ENCODE measurements around the gene CMTM7.

Gene CMTM7

DNA sequence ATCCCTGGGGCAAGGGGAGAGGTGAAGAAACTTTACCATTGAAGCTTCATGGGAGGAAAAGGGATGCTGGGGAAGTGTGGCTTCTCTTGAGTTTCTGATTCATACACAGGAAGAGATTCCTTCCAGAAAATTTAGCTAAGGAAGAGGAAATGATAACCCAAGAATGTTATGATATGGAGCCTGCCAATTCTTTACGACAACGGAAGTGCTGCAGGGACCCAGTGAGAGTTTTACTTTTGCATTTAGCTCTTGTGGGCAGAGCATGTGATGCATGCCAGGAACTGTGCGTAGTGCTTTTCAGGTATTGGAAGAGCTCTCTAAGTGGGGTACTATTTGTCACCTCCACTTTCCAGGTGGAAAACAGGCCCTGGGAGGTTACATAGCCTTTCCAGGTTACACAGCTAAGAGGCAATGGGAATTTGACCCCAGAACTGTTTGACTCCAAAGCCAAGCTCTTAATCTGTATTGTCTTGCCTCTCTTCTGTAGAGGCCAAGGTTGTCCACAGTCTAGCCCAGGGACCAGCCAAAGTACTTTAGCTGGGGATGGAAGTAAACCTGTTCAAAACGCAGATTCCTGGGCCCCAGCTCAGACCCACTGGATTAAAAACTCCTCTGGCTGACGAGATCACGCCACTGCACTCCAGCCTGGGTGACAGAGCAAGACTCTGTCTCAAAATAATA lies 23.0 kb downstream of the CMTM7 start:
- DNase-seq: no peak

DNA sequence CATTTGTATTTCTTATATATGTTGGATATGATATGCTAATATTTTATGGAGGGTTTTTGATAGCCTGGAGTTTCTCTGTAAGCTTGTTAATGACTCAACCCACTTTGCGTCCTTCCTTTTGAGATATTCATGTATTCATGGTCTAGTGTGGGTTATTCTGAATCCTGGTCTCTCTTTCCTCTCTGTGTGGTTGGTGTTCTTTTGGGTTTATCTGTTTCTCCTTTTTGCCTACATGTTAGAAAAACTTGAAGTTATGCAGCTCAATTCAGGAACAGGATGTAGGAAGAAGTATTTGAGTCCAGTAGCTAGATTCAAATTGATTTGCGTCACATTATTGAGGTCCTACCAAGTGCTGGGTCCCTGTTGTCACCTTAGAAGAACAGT lies 28.1 kb downstream of the CMTM7 start:
- no peak for DNase-seq

GRCh38 chr3:32420126-32421038 lies 28.7 kb downstream of the CMTM7 start:
- peak; percentile 42 to 44 for DNase-seq

DNA sequence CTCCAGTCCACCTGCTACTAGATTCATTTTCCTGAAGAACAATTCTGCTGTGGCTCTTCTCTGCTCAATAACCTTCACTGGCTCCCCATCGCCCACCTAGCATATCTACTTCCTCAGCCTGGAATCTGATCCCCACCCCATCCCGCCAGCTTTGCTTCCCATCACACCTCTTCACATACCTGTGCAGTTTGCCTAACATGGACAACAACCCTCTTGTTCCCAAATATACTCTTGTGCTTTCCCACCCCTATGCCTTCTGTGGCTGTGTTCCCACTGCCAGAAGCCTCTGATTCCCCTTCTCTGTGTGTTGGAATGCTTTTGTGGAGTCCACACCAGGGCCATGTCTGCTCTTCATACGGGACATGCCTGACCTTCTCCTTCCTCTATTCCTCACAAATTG lies 29.5 kb downstream of the CMTM7 start:
- no peak for DNase-seq

DNA sequence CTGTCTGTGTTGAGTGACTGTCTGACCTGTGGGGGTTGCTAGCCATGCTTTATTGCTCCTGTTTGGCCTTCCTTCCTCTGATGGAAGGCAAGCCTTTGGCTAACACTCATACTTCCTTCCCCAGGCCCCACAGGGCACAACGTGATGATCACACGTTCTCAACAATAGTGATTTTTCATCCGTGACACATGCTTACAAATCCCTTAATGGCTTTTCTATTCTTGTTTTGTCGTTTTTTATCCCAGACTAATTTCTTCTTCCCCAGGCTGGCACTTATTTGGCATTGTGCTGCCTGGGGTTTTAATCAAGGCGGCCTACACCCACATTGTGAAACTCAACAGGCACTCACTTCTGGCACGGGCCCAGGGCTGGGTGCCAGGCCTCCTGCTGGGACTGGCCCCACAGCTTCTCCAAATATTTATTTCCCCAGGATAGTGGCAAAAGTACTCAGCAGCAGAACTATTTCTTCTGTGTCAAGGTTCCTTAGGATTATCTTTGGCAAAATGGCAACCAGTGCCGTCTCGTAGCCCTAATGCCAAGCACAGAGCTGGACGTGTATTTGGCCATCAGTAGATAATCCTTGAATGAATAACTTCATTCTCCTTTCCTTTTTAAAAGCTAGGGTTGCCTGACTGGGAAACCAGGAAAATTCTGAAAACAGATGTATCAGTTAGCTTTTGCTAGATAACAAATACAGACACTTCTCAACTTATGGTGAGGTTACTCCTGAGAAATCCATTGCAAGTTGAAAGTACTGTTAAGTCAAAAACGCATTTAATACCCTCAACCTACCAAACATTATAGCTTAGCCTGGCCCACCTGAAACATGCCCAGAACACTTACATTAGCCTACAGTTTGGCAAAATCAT lies 30.6 kb downstream of the CMTM7 start:
- no peak for DNase-seq

DNA sequence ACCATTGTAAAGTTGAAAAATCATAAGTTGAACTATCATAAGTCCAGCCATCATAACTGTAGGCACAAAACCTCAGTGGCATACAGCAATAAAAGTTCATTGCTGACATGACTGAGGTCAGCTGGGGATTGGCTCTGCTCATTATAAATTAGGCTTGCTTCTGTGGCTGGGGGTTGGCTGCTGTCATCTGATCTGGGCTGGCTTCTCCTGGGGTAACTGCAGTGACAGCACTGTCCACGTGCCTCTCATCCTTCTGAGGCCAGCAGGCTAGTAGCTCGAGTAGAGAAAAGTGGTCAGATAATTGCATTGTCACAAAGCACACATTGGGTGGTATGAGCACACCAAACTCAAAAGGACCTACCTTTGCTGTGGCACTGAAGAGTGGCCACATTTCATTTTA lies 31.3 kb downstream of the CMTM7 start:
- DNase-seq: no peak

- no peak for DNase-seq
These were observed 31.9 kb downstream of the CMTM7 start for GRCh38 chr3:32423534-32423933.

GRCh38 chr3:32423956-32424557 lies 32.4 kb downstream of the CMTM7 start:
- DNase-seq: no peak

- DNase-seq: peak in 1 of 2 donors; percentile 14
These were observed 33.1 kb downstream of the CMTM7 start for GRCh38 chr3:32424581-32425250.

DNA sequence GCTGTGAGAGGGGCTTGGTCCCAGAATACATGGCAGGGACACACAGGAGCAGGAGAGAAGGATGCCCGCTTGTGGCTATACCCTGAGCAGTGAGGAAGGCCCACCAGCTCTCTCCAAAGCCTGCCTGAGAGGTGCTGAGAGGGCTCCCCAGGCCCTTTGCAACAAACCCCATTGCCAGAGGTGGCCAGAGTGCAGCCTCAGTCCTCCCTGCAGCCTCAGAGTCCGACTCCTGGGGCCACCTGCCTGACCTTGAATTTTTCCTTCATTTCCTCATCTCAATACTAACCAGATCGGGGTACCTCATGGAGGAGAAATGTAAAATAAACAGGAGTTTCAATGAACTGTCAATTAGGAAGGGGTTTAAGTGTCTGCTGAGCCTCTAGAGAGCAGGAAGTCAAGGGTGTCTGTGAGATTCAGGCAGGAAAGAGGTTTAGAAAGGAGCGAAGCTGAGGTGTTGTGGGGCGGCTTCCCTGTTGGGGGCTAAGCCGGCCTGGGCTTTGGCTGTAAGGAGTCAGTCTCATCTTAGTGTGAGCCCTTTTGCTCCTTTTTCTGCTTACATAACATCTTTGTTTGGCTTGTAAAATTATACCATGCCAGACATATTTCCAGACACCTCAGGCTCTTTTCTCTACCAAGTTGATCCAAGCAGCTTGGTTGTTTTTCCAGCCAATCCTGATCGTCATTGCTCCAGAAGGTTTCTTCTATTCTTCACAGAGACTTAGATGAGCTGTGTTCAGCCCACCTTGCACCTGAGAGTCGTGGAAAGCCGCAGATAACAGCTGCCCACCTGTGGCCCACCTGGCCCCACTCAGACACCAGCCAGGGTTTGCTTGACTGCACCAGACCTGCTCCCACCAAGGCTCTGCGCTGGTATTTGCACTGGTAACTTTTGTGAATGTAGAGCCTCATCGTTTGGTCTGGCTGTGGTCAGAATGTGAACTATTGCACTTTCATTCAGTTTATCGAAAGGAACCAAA lies 36.7 kb downstream of the CMTM7 start:
- peak in 1 of 2 donors; percentile 36 for DNase-seq

- no peak for DNase-seq
These were observed 39.2 kb downstream of the CMTM7 start for GRCh38 chr3:32430900-32431299.

DNA sequence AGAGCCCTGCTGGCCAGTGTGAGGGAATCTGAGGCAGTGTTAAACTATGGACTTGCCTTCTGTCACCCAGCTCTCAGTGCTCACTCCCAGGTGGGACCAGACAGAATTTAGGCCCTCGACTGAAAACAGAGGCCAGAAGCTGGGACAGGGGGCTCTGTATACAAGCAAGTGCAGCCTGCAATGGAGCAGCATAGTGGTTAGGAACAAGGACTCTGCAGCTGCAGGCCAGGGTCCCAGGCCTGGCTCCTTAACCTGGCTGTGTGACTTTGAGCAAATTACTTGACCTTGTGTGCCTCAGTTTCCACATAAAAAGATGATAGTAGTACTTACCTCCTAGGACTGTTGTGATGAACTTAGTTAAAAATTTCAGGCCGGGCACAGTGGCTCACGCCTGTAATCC lies 39.8 kb downstream of the CMTM7 start:
- no peak for DNase-seq

DNA sequence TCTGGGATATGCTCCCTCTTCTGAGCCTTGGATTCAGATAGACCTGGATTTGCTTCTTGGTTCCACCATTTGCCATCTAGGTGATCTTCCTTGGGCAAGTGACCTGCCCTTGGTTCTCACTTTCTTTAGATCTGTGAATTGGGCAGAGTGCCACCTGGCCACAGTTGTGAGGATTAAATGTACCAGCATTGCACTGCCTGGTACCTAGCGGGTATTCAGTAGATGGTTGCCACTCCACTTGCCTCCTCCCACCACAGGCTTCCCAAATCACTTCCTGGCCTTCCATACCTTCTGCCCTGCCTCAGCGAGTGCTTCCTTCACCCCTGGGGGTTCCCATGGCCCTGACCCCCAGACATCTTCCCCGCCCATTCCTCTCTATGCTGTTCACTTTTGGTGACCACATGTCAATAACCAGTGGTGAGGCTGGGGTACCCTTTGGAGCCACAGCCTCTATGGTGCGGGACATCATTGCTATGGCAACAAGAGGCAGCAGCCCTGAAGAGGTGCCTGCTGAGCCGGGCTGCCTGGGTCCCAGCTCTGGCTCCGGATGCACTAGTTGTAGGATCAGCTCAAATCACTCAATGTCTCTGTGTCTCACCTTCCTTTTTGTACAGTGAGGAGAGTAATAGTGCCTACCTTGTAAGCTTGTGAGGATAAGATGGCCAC lies 40.5 kb downstream of the CMTM7 start:
- no peak for DNase-seq

- DNase-seq: no peak
These were observed 41.3 kb downstream of the CMTM7 start for GRCh38 chr3:32432711-32433530.

GRCh38 chr3:32434206-32434605 lies 42.6 kb downstream of the CMTM7 start:
- peak in 1 of 2 donors; percentile 13 for DNase-seq

DNA sequence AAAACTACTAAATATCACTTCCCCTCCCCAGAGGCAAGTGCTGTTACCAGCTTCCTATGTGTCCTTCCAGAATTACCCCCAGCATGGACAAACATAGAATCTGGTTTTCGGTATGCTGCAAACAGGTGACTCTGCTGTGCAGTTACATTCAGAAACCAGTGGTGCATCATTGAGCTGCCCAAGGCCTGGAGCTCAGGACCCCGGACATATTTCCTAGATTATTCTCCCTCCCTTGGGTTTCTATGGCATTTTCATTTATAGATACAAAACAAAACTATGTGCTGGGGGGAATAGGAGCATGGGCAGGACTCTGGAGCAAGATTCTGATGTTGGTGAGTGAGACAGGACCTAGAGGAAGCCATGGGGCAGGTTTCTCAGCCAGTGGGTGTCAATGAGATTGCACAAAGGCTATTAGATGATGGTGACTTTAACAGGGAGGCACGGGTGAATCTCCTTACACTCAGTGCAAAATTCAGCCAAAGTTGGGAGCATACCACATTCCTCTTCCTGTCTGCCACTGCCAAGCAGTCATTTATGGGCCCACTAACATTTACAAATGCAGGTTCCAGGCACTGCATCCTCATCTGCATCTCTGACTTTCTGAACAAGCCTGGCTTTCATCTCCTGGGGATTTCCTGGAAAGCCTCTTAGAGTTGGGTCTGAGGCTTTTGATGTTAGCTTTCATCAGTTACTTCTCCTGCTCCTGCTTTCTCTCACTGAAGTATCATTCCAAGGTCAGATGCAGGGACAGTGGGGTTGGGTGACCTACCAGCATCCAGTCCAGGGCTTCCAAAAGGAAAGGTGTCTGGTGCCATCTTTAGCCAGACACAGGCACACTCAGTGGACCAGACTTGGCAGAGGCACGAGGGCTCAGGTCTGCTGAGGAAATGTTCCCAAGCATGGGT lies 44.5 kb downstream of the CMTM7 start:
- peak in 1 of 2 donors; percentile 17 for DNase-seq

GRCh38 chr3:32436816-32437189 lies 45.1 kb downstream of the CMTM7 start:
- no peak for DNase-seq

DNA sequence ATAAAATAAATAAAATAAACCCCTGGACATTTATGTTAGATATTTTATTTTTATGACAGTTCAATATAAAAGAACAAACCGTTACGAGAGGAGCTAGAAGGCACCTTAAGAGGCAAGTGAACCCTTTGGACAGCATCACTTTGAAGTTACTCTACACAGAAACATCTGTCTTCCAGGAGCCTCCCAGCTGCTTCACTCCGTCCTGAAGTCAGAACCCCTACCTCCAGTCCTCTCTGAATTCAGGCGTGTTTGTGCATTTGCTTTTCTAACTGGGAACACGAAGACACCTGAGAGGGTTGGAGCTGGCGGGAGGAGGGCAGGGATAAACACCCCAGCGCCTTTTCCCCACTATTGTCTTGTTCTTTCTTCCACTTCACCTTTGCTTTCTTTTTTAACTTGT lies 46.2 kb downstream of the CMTM7 start:
- DNase-seq: peak in 1 of 2 donors; percentile 15
